Adipose tissue (tissue), 3 donors: ENCODE measurements around the gene PCDH19. TPM values are rescaled to one million over a fixed set of nuclear protein-coding genes. Genes with fewer than 3 reads are reported as not detected.

Experiments
- H3K27ac ChIP-seq: one replicate; pipeline ENCODE4 v1.5.1; 2013; ENCODE audit warnings: low read depth, low read length
- WGBS, 3 donors: extraction: QIAGEN DNeasy Blood & Tissue Kit; methylation state at CpG; one replicate each; pipeline ENCODE4 v1.1.7; 2013; 5-methylcytosine and 5-hydroxymethylcytosine counted together
- polyA plus RNA-seq, 3 donors: library from polyadenylated mRNA; stranded (reverse); fragments of 200-250 nt; gene quantifications; one replicate each; pipeline ENCODE4 v1.2.3, GENCODE V29; 2013
- donor health status: healthy with polysubstance abuse.
- donor health status: Bipolar disorder and iron deficiency.
- donor health status: healthy.

Gene PCDH19
- polyA plus RNA-seq, 3 donors, result 0.10 to 1.1 (median 0.45) TPM

GRCh38 chrX:100340491-100341141, 69.5 kb downstream of the PCDH19 start:
- no peak overlapping the region for H3K27ac ChIP-seq

GRCh38 chrX:100328351-100328750, 81.7 kb downstream of the PCDH19 start:
- WGBS, 3 donors, result 52 to 70% (median 69%) methylated on average over 6 of the region's 6 CpGs
- no peak overlapping the region for H3K27ac ChIP-seq

GRCh38 chrX:100319716-100320115, 90.4 kb downstream of the PCDH19 start:
- WGBS, 3 donors, result 26 to 39% (median 32%) methylated on average over 2 of the region's 2 CpGs
- H3K27ac ChIP-seq, result no peak overlapping the region

GRCh38 chrX:100316987-100317386, 93.1 kb downstream of the PCDH19 start:
- WGBS, 3 donors, result 31 to 56% (median 54%) methylated on average over 3 of the region's 3 CpGs
- H3K27ac ChIP-seq, result no peak overlapping the region

GRCh38 chrX:100315566-100315965, 94.5 kb downstream of the PCDH19 start:
- 71 to 80% (median 73%) methylated on average over 3 of the region's 3 CpGs for WGBS, 3 donors
- no peak overlapping the region for H3K27ac ChIP-seq

- WGBS, 3 donors, result 67 to 76% (median 75%) methylated on average over 2 of the region's 2 CpGs
- no peak overlapping the region for H3K27ac ChIP-seq
Measured at GRCh38 chrX:100299559-100299958, 110.5 kb downstream of the PCDH19 start.

- 89 to 96% (median 89%) methylated on average over 1 of the region's 1 CpG for WGBS, 3 donors
- H3K27ac ChIP-seq, result no peak overlapping the region
Measured at GRCh38 chrX:100297728-100298127, 112.3 kb downstream of the PCDH19 start.

GRCh38 chrX:100296183-100296753, 113.8 kb downstream of the PCDH19 start:
- 65 to 88% (median 70%) methylated on average over 21 of the region's 21 CpGs for WGBS, 3 donors
- H3K27ac ChIP-seq, result no peak overlapping the region

GRCh38 chrX:100294965-100295364, 115.1 kb downstream of the PCDH19 start:
- no peak overlapping the region for H3K27ac ChIP-seq
- 60 to 82% (median 79%) methylated on average over 4 of the region's 4 CpGs for WGBS, 3 donors

GRCh38 chrX:100289066-100289558, 121.0 kb downstream of the PCDH19 start:
- H3K27ac ChIP-seq, result no peak overlapping the region

- 17 to 73% (median 71%) methylated on average over 1 of the region's 1 CpG for WGBS, 3 donors
- no peak overlapping the region for H3K27ac ChIP-seq
Measured at GRCh38 chrX:100277231-100277630, 132.8 kb downstream of the PCDH19 start.

GRCh38 chrX:100274916-100275315, 135.2 kb downstream of the PCDH19 start:
- H3K27ac ChIP-seq, result no peak overlapping the region
- WGBS, 3 donors, result 54 to 66% (median 54%) methylated on average over 3 of the region's 3 CpGs

- no peak overlapping the region for H3K27ac ChIP-seq
Measured at GRCh38 chrX:100265179-100265578, 144.9 kb downstream of the PCDH19 start.

- H3K27ac ChIP-seq, result no peak overlapping the region
- WGBS, 3 donors, result 36 to 48% (median 36%) methylated on average over 2 of the region's 2 CpGs
Measured at GRCh38 chrX:100264200-100264599, 145.9 kb downstream of the PCDH19 start.

GRCh38 chrX:100263650-100264049, 146.4 kb downstream of the PCDH19 start:
- 57 to 71% (median 66%) methylated on average over 3 of the region's 3 CpGs for WGBS, 3 donors
- H3K27ac ChIP-seq, result no peak overlapping the region

GRCh38 chrX:100248885-100249493, 161.1 kb downstream of the PCDH19 start:
- whole genome bisulfite sequencing, 3 donors, result 52 to 82% (median 73%) methylated on average over 4 of the region's 4 CpGs
- no peak overlapping the region for H3K27ac ChIP-seq

- H3K27ac ChIP-seq, result no peak overlapping the region
Measured at GRCh38 chrX:100247826-100248225, 162.2 kb downstream of the PCDH19 start.

GRCh38 chrX:100244681-100245080, 165.4 kb downstream of the PCDH19 start:
- no peak overlapping the region for H3K27ac ChIP-seq
- 48 to 93% (median 89%) methylated on average over 1 of the region's 1 CpG for WGBS, 3 donors
